SK-N-SH treated with all-trans-retinoic acid at 6 μM for 48 hours (cell line): ENCODE results near the gene CXCR5.

Source experiments
- ATAC-seq: fragments of 200-7000 bp; cut with Tn5 transposase; 3 replicates; pipeline ENCODE4 v1.9.1; 2020; ENCODE audit warnings: mild to moderate bottlenecking, moderate library complexity
- ARNTL ChIP-seq: fragments of 450-650 bp; formaldehyde crosslinking; IDR thresholded peaks from 2 replicates; pipeline ENCODE4 v1.5.0; 2020; ENCODE audit warnings: low read depth, mild to moderate bottlenecking, moderate library complexity, borderline replicate concordance
- BACH2 ChIP-seq: fragments of 250-450 bp; sonication (Bioruptor Pico); IDR thresholded peaks from 2 replicates; pipeline ENCODE4 v1.9.0; 2021; ENCODE audit warnings: mild to moderate bottlenecking, borderline replicate concordance
- CREB5 ChIP-seq: fragments of 250-450 bp; sonication (Bioruptor Pico); IDR thresholded peaks from 2 replicates; pipeline ENCODE4 v1.5.1; 2020; ENCODE audit warnings: low read depth, mild to moderate bottlenecking, moderate library complexity
- CSDC2 ChIP-seq: fragments of 250-450 bp; sonication (Bioruptor Pico); IDR thresholded peaks from 2 replicates; pipeline ENCODE4 v1.5.0; 2020; ENCODE audit warnings: mild to moderate bottlenecking, moderate library complexity
- CSRNP3 ChIP-seq: fragments of 250-450 bp; sonication (Bioruptor Pico); IDR thresholded peaks from 2 replicates; pipeline ENCODE4 v1.5.1; 2021; ENCODE audit warnings: mild to moderate bottlenecking, moderate library complexity
- ESRRG ChIP-seq: fragments of 250-450 bp; sonication (Bioruptor Pico); IDR thresholded peaks from 2 replicates; pipeline ENCODE4 v1.6.1; 2021; ENCODE audit warnings: mild to moderate bottlenecking
- GLIS3 ChIP-seq: fragments of 250-450 bp; sonication (Bioruptor Pico); IDR thresholded peaks from 2 replicates; pipeline ENCODE4 v1.5.0; 2020; ENCODE audit warnings: mild to moderate bottlenecking, moderate library complexity
- ISL1 ChIP-seq: fragments of 250-450 bp; sonication (Bioruptor Pico); IDR thresholded peaks from 2 replicates; pipeline ENCODE4 v2.1.2; 2022; ENCODE audit warnings: mild to moderate bottlenecking, moderate library complexity
- OSR1 ChIP-seq: fragments of 250-450 bp; sonication (Bioruptor Pico); IDR thresholded peaks from 2 replicates; pipeline ENCODE4 v1.8.0; 2022; ENCODE audit warnings: moderate library complexity, mild to moderate bottlenecking, inconsistent platforms
- POU6F1 ChIP-seq: fragments of 250-450 bp; sonication (Bioruptor Pico); IDR thresholded peaks from 2 replicates; pipeline ENCODE4 v1.8.0; 2021; ENCODE audit warnings: low read depth, mild to moderate bottlenecking, moderate library complexity, borderline replicate concordance
- PPARA ChIP-seq: fragments of 250-450 bp; sonication (Bioruptor Pico); IDR thresholded peaks from 2 replicates; pipeline ENCODE4 v1.5.0; 2020; ENCODE audit warnings: mild to moderate bottlenecking, borderline replicate concordance
- SNAI2 ChIP-seq: fragments of 250-450 bp; sonication (Bioruptor Pico); IDR thresholded peaks from 2 replicates; pipeline ENCODE4 v1.5.0; 2020; ENCODE audit warnings: mild to moderate bottlenecking, moderate library complexity
- TCF4 ChIP-seq: fragments of 250-450 bp; sonication (Bioruptor Pico); IDR thresholded peaks from 2 replicates; pipeline ENCODE4 v1.8.0; 2021; ENCODE audit warnings: mild to moderate bottlenecking, moderate library complexity, borderline replicate concordance
- TOX ChIP-seq: fragments of 250-450 bp; sonication (Bioruptor Pico); IDR thresholded peaks from 2 replicates; pipeline ENCODE4 v1.8.0; 2021; ENCODE audit warnings: mild to moderate bottlenecking, moderate library complexity, borderline replicate concordance
- TSHZ2 ChIP-seq: fragments of 250-450 bp; sonication (Bioruptor Pico); IDR thresholded peaks from 2 replicates; pipeline ENCODE4 v1.5.0; 2020; ENCODE audit warnings: mild to moderate bottlenecking, moderate library complexity
- ZC3H10 ChIP-seq: fragments of 250-450 bp; sonication (Bioruptor Pico); IDR thresholded peaks from 2 replicates; pipeline ENCODE4 v1.5.1; 2021; ENCODE audit warnings: mild to moderate bottlenecking, moderate library complexity
- ZFP3 ChIP-seq: fragments of 250-450 bp; sonication (Bioruptor Pico); IDR thresholded peaks from 2 replicates; pipeline ENCODE4 v1.5.0; 2020; ENCODE audit warnings: mild to moderate bottlenecking, moderate library complexity
- ZFP30 ChIP-seq: fragments of 450-650 bp; formaldehyde crosslinking; IDR thresholded peaks from 2 replicates; pipeline ENCODE4 v1.5.0; 2022; ENCODE audit warnings: mild to moderate bottlenecking, moderate library complexity
- ZNF565 ChIP-seq: fragments of 450-650 bp; formaldehyde crosslinking; conservative IDR thresholded peaks from 2 replicates; pipeline ENCODE4 v1.5.0; 2020; ENCODE audit warnings: low read depth, mild to moderate bottlenecking, moderate library complexity
- ZNF70 ChIP-seq: fragments of 450-650 bp; formaldehyde crosslinking; IDR thresholded peaks from 2 replicates; pipeline ENCODE4 v1.5.0; 2020; ENCODE audit warnings: mild to moderate bottlenecking, moderate library complexity
- ZNF8 ChIP-seq: fragments of 450-650 bp; formaldehyde crosslinking; IDR thresholded peaks from 2 replicates; pipeline ENCODE4 v1.5.0; 2020; ENCODE audit warnings: mild to moderate bottlenecking, moderate library complexity

The CXCR5 gene

GRCh38 chr11:118933486-118933885 lies 49.8 kb downstream of the CXCR5 start:
- ATAC-seq = no peak
- no peak for TF ChIP-seq ZC3H10 (CRISPR knock-in tag)
- TF ChIP-seq SNAI2 (CRISPR knock-in tag) = no peak
- TF ChIP-seq CSRNP3 = no peak
- TF ChIP-seq ARNTL (CRISPR knock-in tag) = no peak
- TF ChIP-seq ESRRG (CRISPR knock-in tag) = no peak
- TF ChIP-seq TSHZ2 (CRISPR knock-in tag) = no peak
- TF ChIP-seq ISL1 = no peak
- TF ChIP-seq TCF4 (CRISPR knock-in tag) = no peak
- no peak for TF ChIP-seq BACH2 (CRISPR knock-in tag)
- TF ChIP-seq TOX (CRISPR knock-in tag) = no peak
- no peak for TF ChIP-seq GLIS3 (CRISPR knock-in tag)
- no peak for TF ChIP-seq OSR1
- no peak for TF ChIP-seq CREB5 (CRISPR knock-in tag)
- no peak for TF ChIP-seq POU6F1 (CRISPR knock-in tag)
- no peak for TF ChIP-seq ZNF8
- no peak for TF ChIP-seq PPARA
- TF ChIP-seq CSDC2 (CRISPR knock-in tag) = no peak
- TF ChIP-seq ZFP30 (CRISPR knock-in tag) = no peak

- no peak for ATAC-seq
- TF ChIP-seq ZNF70 (CRISPR knock-in tag) = no peak
- no peak for TF ChIP-seq ZNF8
- TF ChIP-seq OSR1 = no peak
- no peak for TF ChIP-seq CSRNP3
- no peak for TF ChIP-seq ZNF565 (CRISPR knock-in tag)
- no peak for TF ChIP-seq ISL1
- no peak for TF ChIP-seq SNAI2 (CRISPR knock-in tag)
- no peak for TF ChIP-seq PPARA
- TF ChIP-seq ZFP30 (CRISPR knock-in tag) = no peak
- no peak for TF ChIP-seq CSDC2 (CRISPR knock-in tag)
- TF ChIP-seq ZC3H10 (CRISPR knock-in tag) = no peak
- TF ChIP-seq ZFP3 (CRISPR knock-in tag) = no peak
- TF ChIP-seq ESRRG (CRISPR knock-in tag) = no peak
- TF ChIP-seq CREB5 (CRISPR knock-in tag) = no peak
- no peak for TF ChIP-seq GLIS3 (CRISPR knock-in tag)
These were observed 51.7 kb downstream of the CXCR5 start for GRCh38 chr11:118935376-118935775.
